Keratinocyte (primary cell): ENCODE data around the gene CFHR3.
"Not testable (repeated sequence)": the region's sequence is repeated elsewhere in the genome, so short reads cannot be mapped to it uniquely, and the experiment has no call there.

Experiments
- EZH2 ChIP-seq: IDR thresholded peaks from one replicate; pipeline ENCODE4 v1.6.1; 2012; ENCODE audit warnings: inconsistent platforms, mild to moderate bottlenecking, low read length, moderate library complexity
- TF ChIP-seq, protein P1 (sequence below), 3 experiments: IDR thresholded peaks in 1 of 3; conservative IDR thresholded peaks in 1 of 3; optimal IDR thresholded peaks in 1 of 3; 2 replicates in 2 of 3; 3 replicates in 1 of 3; pipeline versions ENCODE3 to v1.5.1; 2011; ENCODE audit warnings: low read length in 3 of 3, mild to moderate bottlenecking in 3 of 3, moderate library complexity in 2 of 3, control low read depth in 1 of 3, inconsistent platforms in 1 of 3; ENCODE audit not compliant: insufficient read depth in 2 of 3; ENCODE audit errors: extremely low read depth in 1 of 3

GRCh38 chr1:196769823-196770222 is 4.8 kb upstream of the CFHR3 start:
- TF ChIP-seq, protein P1, sequence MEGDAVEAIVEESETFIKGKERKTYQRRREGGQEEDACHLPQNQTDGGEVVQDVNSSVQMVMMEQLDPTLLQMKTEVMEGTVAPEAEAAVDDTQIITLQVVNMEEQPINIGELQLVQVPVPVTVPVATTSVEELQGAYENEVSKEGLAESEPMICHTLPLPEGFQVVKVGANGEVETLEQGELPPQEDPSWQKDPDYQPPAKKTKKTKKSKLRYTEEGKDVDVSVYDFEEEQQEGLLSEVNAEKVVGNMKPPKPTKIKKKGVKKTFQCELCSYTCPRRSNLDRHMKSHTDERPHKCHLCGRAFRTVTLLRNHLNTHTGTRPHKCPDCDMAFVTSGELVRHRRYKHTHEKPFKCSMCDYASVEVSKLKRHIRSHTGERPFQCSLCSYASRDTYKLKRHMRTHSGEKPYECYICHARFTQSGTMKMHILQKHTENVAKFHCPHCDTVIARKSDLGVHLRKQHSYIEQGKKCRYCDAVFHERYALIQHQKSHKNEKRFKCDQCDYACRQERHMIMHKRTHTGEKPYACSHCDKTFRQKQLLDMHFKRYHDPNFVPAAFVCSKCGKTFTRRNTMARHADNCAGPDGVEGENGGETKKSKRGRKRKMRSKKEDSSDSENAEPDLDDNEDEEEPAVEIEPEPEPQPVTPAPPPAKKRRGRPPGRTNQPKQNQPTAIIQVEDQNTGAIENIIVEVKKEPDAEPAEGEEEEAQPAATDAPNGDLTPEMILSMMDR (optimal IDR thresholded peaks at IDR 0.05 in 1 of 3, IDR thresholded peaks at IDR 0.05 in 1 of 3, conservative IDR thresholded peaks at IDR 0.05 in 1 of 3; ENCODE audit: extremely low read depth in 1 of 3, insufficient read depth in 2 of 3, low read length in 3 of 3): not testable (repeated sequence)
- not testable (repeated sequence) for TF ChIP-seq EZH2
